ENCODE data around the gene PIK3IP1. TPM values are rescaled to one million over a fixed set of nuclear protein-coding genes. Genes with fewer than 3 reads are reported as not detected.

The PIK3IP1 gene
- total and polyA plus RNA-seq, 9 of the 15 experiments (the other 6 are each of a cell fraction or from before 2014, with no cell fraction given) = 0.11 to 1.3 (median 0.77) TPM

DNA sequence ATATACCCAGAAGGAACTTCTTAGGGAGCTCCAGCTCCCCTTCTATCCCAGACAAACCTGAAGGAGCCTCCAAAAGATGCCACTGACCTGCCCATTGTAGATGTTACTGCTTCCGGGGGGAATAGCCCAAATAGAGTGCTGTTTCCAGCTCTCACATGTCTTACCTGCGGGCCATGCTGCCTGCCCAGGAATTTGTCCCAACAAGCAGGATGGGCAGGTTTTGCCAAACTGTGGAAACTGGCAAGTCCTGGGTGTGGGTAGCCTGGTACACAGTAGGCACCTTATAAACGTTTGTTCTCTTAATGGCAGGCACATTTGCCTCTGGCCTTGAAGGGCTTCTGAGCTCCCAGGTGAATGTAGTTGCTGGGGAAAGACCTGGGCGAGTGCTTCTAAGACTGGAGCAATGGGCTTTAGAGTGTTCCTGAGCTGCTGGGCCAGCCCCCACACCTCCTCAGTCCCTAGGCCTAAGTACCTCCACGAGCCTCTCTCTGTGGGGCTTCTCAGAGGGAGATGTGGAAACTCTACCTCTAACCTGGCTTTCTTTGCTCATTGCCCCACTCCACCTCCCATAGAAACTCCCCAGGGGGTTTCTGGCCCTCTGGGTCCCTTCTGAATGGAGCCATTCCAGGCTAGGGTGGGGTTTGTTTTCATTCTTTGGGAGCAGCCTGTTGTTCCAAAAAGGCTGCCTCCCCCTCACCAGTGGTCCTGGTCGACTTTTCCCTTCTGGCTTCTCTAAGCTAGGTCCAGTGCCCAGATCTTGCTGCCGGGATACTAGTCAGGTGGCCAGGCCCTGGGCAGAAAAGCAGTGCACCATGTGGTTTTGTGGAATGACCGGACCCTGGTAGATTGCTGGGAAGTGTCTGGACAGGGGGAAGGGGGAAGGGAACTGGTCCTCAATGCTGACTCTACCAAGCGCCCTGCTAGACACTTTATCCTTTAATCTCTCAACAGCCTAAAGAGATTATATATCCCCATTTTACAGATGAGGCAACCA lies 43.0 kb downstream of the PIK3IP1 start:
- ChIA-PET POLR2A (interaction anchor here (0.8 to 1.1 kb wide), 2 partner anchors 13 to 26 kb away, joined by 4 to 8 read pairs; no protein-coding TSS in a partner anchor), CTCF (ENCODE audit: low intra/inter-chr PET ratio) (no interaction called here)
- BruUV-seq (replicated peaks) = no TSS peak
- intact Hi-C loops (cut with micrococcal nuclease) = no loop called here
- Histone ChIP-seq H3K9ac (ENCODE audit: insufficient read depth in 1 of 2, low read depth in 2 of 2, low read length in 2 of 2) (no peak overlapping the region; a peak in 1 of 4 replicates), H3K4me1 (replicated peaks in 1 of 2; ENCODE audit: control insufficient read depth in 2 of 2, insufficient read depth in 2 of 2, low read length in 2 of 2) (peaks cover 7 to 8% of the 10 kb centered on the region in 2 experiments; a peak in 4 of 5 replicates), H3K27ac (ENCODE audit: extremely low read depth, low read depth, low read length) (no peak overlapping the region), H3K4me3 (no peak overlapping the region), H3K4me2 (ENCODE audit: insufficient read depth, low read length) (no peak overlapping the region), H3K9me3 (replicated peaks; ENCODE audit: control insufficient read depth, insufficient read depth, low read depth, low read length) (no peaks in the 10 kb centered on the region), H3K79me2 (ENCODE audit: control insufficient read depth, insufficient read depth, low read length) (no peaks in the 10 kb centered on the region), H3K9me1 (ENCODE audit: control insufficient read depth, insufficient read depth, low read length) (peaks cover 4% of the 10 kb centered on the region), H2AFZ (ENCODE audit: low read depth, low read length) (no peak overlapping the region), H3K27me3 (ENCODE audit: control insufficient read depth in 2 of 2, insufficient read depth in 2 of 2, low read length in 2 of 2) (no peaks in the 10 kb centered on the region), H3K36me3 (ENCODE audit: control insufficient read depth, insufficient read depth, low read length) (peaks cover 5% of the 10 kb centered on the region; the same call in 2 of the 3 replicates), H4K20me1 (replicated peaks; ENCODE audit: control insufficient read depth, insufficient read depth, low read length) (peaks cover 4% of the 10 kb centered on the region; the same call in 1 of the 2 replicates)
- WGBS (ENCODE audit: insufficient coverage, low coverage, missing lambda C conversion rate) = 58% methylated on average over 9 of the region's 9 CpGs
- ATAC-seq (no peak), FAIRE-seq (no peak), DNase-seq (ENCODE audit: extremely low read depth in 1 of 4, low spot score in 3 of 4) (no peak)
- no peak for TF ChIP-seq TARDBP (IDR thresholded peaks at IDR 0.05)
- no peak for TF ChIP-seq NFIC (IDR thresholded peaks at IDR 0.05)
- no peak for TF ChIP-seq RUNX1 (IDR thresholded peaks at IDR 0.05; ENCODE audit: low read depth)
- no peak for TF ChIP-seq TFAM (CRISPR knock-in tag; conservative IDR thresholded peaks at IDR 0.05)
- TF ChIP-seq ATF1 (CRISPR knock-in tag; IDR thresholded peaks at IDR 0.05) = no peak
- TF ChIP-seq ATF1 (tag; IDR thresholded peaks at IDR 0.05) = no peak
- no peak for TF ChIP-seq SMAD4 (CRISPR knock-in tag; conservative IDR thresholded peaks at IDR 0.05)
- no peak for TF ChIP-seq MED1 (CRISPR knock-in tag; IDR thresholded peaks at IDR 0.05; ENCODE audit: borderline replicate concordance)
- TF ChIP-seq, protein P1, sequence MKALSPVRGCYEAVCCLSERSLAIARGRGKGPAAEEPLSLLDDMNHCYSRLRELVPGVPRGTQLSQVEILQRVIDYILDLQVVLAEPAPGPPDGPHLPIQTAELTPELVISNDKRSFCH (CRISPR knock-in tag; IDR thresholded peaks at IDR 0.05) = no peak
- TF ChIP-seq, protein P1 (tag; IDR thresholded peaks at IDR 0.05) = no peak
- no peak for TF ChIP-seq ZC3H4 (CRISPR knock-in tag; IDR thresholded peaks at IDR 0.05; ENCODE audit: borderline replicate concordance)
- TF ChIP-seq PTTG1 (tag; IDR thresholded peaks at IDR 0.05; ENCODE audit: low read depth) = no peak
- no peak for TF ChIP-seq ZNF212 (CRISPR knock-in tag; IDR thresholded peaks at IDR 0.05)
- in situ Hi-C loops (cut with MboI) = no loop called here
